HG03460 (cell line): Measurements from ENCODE around the gene INSRR.
A peak's percentile ranks its signal among the peaks of the same experiment; 100 is the strongest.

Source experiments
- ATAC-seq: cut with Tn5 transposase; IDR thresholded peaks from one replicate; pipeline ENCODE4 v1.9.1; 2021; ENCODE audit not compliant: unreplicated experiment

INSRR gene

GRCh38 chr1:156834322-156834721, 24.6 kb downstream of the INSRR start:
- no peak for ATAC-seq

GRCh38 chr1:156833603-156834002, 25.3 kb downstream of the INSRR start:
- ATAC-seq: no peak

GRCh38 chr1:156832434-156832833, 26.5 kb downstream of the INSRR start:
- ATAC-seq: no peak

GRCh38 chr1:156828400-156829124, 30.4 kb downstream of the INSRR start:
- no peak for ATAC-seq

- ATAC-seq: no peak
These were observed 32.3 kb downstream of the INSRR start for GRCh38 chr1:156826630-156827029.

- ATAC-seq: no peak
These were observed 35.6 kb downstream of the INSRR start for GRCh38 chr1:156823210-156823790.

- ATAC-seq: no peak
These were observed 36.2 kb downstream of the INSRR start for GRCh38 chr1:156822680-156823079.

GRCh38 chr1:156821801-156822200, 37.1 kb downstream of the INSRR start:
- ATAC-seq: no peak

- peak; percentile 79 for ATAC-seq
These were observed 42.2 kb downstream of the INSRR start, which contains the start of gene SH2D2A for GRCh38 chr1:156816561-156817328. Gene SH2D2A (minus strand): TSS chr1:156816848. CDS start chr1:156816708, 140 bp downstream.

GRCh38 chr1:156815961-156816422, 42.9 kb downstream of the INSRR start:
- no peak for ATAC-seq

- ATAC-seq: no peak
These were observed 43.5 kb downstream of the INSRR start for GRCh38 chr1:156815307-156815826.

GRCh38 chr1:156814571-156815260, 44.2 kb downstream of the INSRR start:
- ATAC-seq: no peak

- no peak for ATAC-seq
These were observed 45.0 kb downstream of the INSRR start for GRCh38 chr1:156813750-156814570.

GRCh38 chr1:156813298-156813697, 45.6 kb downstream of the INSRR start:
- no peak for ATAC-seq

GRCh38 chr1:156812293-156812990, 46.5 kb downstream of the INSRR start:
- ATAC-seq: no peak

GRCh38 chr1:156811168-156811567, 47.7 kb downstream of the INSRR start:
- no peak for ATAC-seq

- no peak for ATAC-seq
These were observed 49.1 kb downstream of the INSRR start for GRCh38 chr1:156809711-156810366.

- ATAC-seq: no peak
These were observed 49.6 kb downstream of the INSRR start for GRCh38 chr1:156809281-156809680.
